HepG2 (cell line): ENCODE measurements around the gene AGTPBP1. TPM values are rescaled to one million over a fixed set of nuclear protein-coding genes. Genes with fewer than 3 reads are reported as not detected.

Experiments used
- ATAC-seq: fragments of 200-7000 bp; cut with Tn5 transposase; 3 replicates; pipeline ENCODE4 v1.9.1; 2020; ENCODE audit warnings: mild to moderate bottlenecking, moderate library complexity
- BruUV-seq: library from RNA; stranded (reverse); fragments of 400-500 nt; replicated peaks from 2 replicates; lab custom pipeline; 2021; lab: Mats Ljungman, UMichigan
- CTCF ChIA-PET: fragments of 300-600 bp; formaldehyde crosslinking; extraction: SDS; loops from one replicate; lab custom pipeline; 2021; ENCODE audit warnings: low total read pairs, inconsistent platforms, low intra/inter-chr PET ratio; lab: Yijun Ruan, JAX
- POLR2A ChIA-PET: fragments of 350-600 bp; sonication (Branson Sonifier 250); formaldehyde crosslinking; loops from one replicate; lab custom pipeline; 2020; ENCODE audit warnings: antibody characterized with exemption, inconsistent platforms; lab: Yijun Ruan, JAX
- DNase-seq: peaks from one replicate; pipeline ENCODE4 v3.0.0-alpha.2; 2015; ENCODE audit warnings: low spot score
- FAIRE-seq: peaks from 3 replicates; lab custom pipeline; 2011; peaks lifted over from hg19 to GRCh38; lab: Jason Lieb, UNC
- H2AFZ ChIP-seq: one replicate; pipeline ENCODE4 v1.6.1; 2011; ENCODE audit warnings: low read length, inconsistent platforms
- H3K27ac ChIP-seq: fragments of 300-600 bp; 3 replicates; pipeline ENCODE4 v1.8.0; 2011; ENCODE audit warnings: mixed run types, mild to moderate bottlenecking, mixed read lengths, low read length, inconsistent platforms; ENCODE audit not compliant: insufficient read depth; ENCODE audit errors: extremely low read length
- H3K27me3 ChIP-seq, 2 experiments: fragments of 200-600 bp in 1 of 2; 2 replicates in 1 of 2; 3 replicates in 1 of 2; pipeline versions ENCODE4 v1.6.0 to v1.8.0; 2011; ENCODE audit warnings: low read length in 2 of 2, mild to moderate bottlenecking in 2 of 2, moderate library complexity in 2 of 2, inconsistent platforms in 1 of 2; ENCODE audit not compliant: insufficient read depth in 2 of 2, control insufficient read depth in 1 of 2
- H3K36me3 ChIP-seq, 2 experiments: fragments of 200-600 bp in 1 of 2; replicated peaks in 1 of 2; 2 replicates in 1 of 2; 3 replicates in 1 of 2; pipeline versions ENCODE4 v1.5.1 to v1.8.0; 2011; ENCODE audit warnings: low read length in 2 of 2, inconsistent platforms in 1 of 2; ENCODE audit not compliant: insufficient read depth in 2 of 2, control insufficient read depth in 1 of 2
- H3K4me1 ChIP-seq: 2 replicates; pipeline ENCODE4 v1.5.1; 2012; ENCODE audit warnings: low read length, inconsistent platforms; ENCODE audit not compliant: insufficient read depth
- H3K4me2 ChIP-seq: 2 replicates; pipeline ENCODE4 v1.6.0; 2011; ENCODE audit warnings: low read depth, low read length, inconsistent platforms
- H3K4me3 ChIP-seq, 3 experiments: fragments of 200-600 bp in 1 of 3; sonication (generic), shearing (Covaris generic) in 1 of 3; replicated peaks in 1 of 3; 2 replicates each; pipeline ENCODE4 v1.5.1; 2011 to 2016; ENCODE audit warnings: low read length in 3 of 3, inconsistent platforms in 2 of 3, low read depth in 2 of 3, mild to moderate bottlenecking in 2 of 3, control low read depth in 1 of 3, mixed read lengths in 1 of 3; ENCODE audit not compliant: insufficient read depth in 1 of 3
- H3K79me2 ChIP-seq: one replicate; pipeline ENCODE4 v1.6.1; 2011; ENCODE audit warnings: low read length, inconsistent platforms; ENCODE audit not compliant: insufficient read depth
- H3K9ac ChIP-seq: 2 replicates; pipeline ENCODE4 v1.6.0; 2011; ENCODE audit warnings: mild to moderate bottlenecking, low read depth, low read length, inconsistent platforms; ENCODE audit not compliant: insufficient read depth
- H3K9me3 ChIP-seq: 2 replicates; pipeline ENCODE4 v1.5.1; 2012; ENCODE audit warnings: mild to moderate bottlenecking, low read length
- H4K20me1 ChIP-seq: 2 replicates; pipeline ENCODE4 v1.6.0; 2011; ENCODE audit warnings: inconsistent platforms, mild to moderate bottlenecking, low read length, moderate library complexity; ENCODE audit not compliant: insufficient read depth
- ARID4A ChIP-seq: sonication (generic); formaldehyde crosslinking; IDR thresholded peaks from 2 replicates; pipeline ENCODE4 v1.5.0; 2020; ENCODE audit warnings: mild to moderate bottlenecking, missing genetic modification reagents, borderline replicate concordance
- CAMTA2 ChIP-seq: sonication (generic); formaldehyde crosslinking; IDR thresholded peaks from 2 replicates; pipeline ENCODE4 v1.4.0; 2020; ENCODE audit warnings: mild to moderate bottlenecking, missing genetic modification reagents, borderline replicate concordance
- CTCF ChIP-seq: sonication (generic); formaldehyde crosslinking; IDR thresholded peaks from 2 replicates; pipeline ENCODE4 v1.5.0; 2020; ENCODE audit warnings: mild to moderate bottlenecking, missing genetic modification reagents, moderate library complexity
- KDM4B ChIP-seq: sonication (generic); formaldehyde crosslinking; IDR thresholded peaks from 2 replicates; pipeline ENCODE4 v1.4.0; 2020; ENCODE audit warnings: missing genetic modification reagents
- KLF11 ChIP-seq: IDR thresholded peaks from 2 replicates; pipeline ENCODE4 v1.6.1; 2016; ENCODE audit warnings: missing compliant biosample characterization
- RBAK ChIP-seq: sonication (generic); formaldehyde crosslinking; IDR thresholded peaks from 2 replicates; pipeline ENCODE4 v1.5.1; 2020; ENCODE audit warnings: mild to moderate bottlenecking, missing genetic modification reagents
- TSC22D2 ChIP-seq: sonication (generic); formaldehyde crosslinking; IDR thresholded peaks from 2 replicates; pipeline ENCODE4 v1.5.1; 2020; ENCODE audit warnings: missing genetic modification reagents, mild to moderate bottlenecking, borderline replicate concordance
- ZNF770 ChIP-seq: sonication (generic); formaldehyde crosslinking; IDR thresholded peaks from 2 replicates; pipeline ENCODE4 v1.5.0; 2020; ENCODE audit warnings: mild to moderate bottlenecking, missing genetic modification reagents
- ZSCAN12 ChIP-seq: sonication (generic); formaldehyde crosslinking; IDR thresholded peaks from 2 replicates; pipeline ENCODE4 v1.9.0; 2021; ENCODE audit warnings: mild to moderate bottlenecking, missing genetic modification reagents
- WGBS: methylation state at CpG from one replicate; pipeline ENCODE4 v1.1.6; 2017; ENCODE audit warnings: low lambda C conversion rate; 5-methylcytosine and 5-hydroxymethylcytosine counted together
- in situ Hi-C: cut with HindIII; loops from 2 replicates; pipeline ENCODE4 v1.10.0; 2017; ENCODE audit warnings: low pct_unique_long_range_greater_than_20kb; ENCODE audit not compliant: extremely low pct_ligation_motif_present
- intact Hi-C: fragments of 100-400 bp; cut with micrococcal nuclease; formaldehyde crosslinking; loops from one replicate; pipeline ENCODE4 v1.10.0; 2022; ENCODE audit not compliant: unreplicated experiment
- polyA plus RNA-seq, 8 experiments: library from polyadenylated mRNA; depleted of rRNA in 3 of 8; stranded (reverse) in 7 of 8; unstranded in 1 of 8; fragments of >200 nt; fragmentation: Illumina TruSeq in 4 of 8; extraction: Trizol in 4 of 8; gene quantifications; 2 replicates each; pipeline versions ENCODE4 v1.2.1 to v1.2.3, GENCODE V29; 2011 to 2016; ENCODE audit warnings: low read depth in 4 of 8, missing spikeins in 1 of 8, mixed read lengths in 1 of 8; ENCODE audit not compliant: insufficient read depth in 1 of 8
- total RNA-seq, 5 experiments: library from RNA; depleted of rRNA; stranded (reverse); fragments of >200 nt; fragmentation: Illumina TruSeq; extraction: Trizol; gene quantifications; 2 replicates each; pipeline ENCODE4 v1.2.3, GENCODE V29; 2016; ENCODE audit warnings: low read depth in 1 of 5

The AGTPBP1 gene
- total and polyA plus RNA-seq, 2 of the 13 experiments (the other 11 are each of a cell fraction or from before 2014, with no cell fraction given), result 9.7 to 22.3 TPM

GRCh38 chr9:85530721-85531120, 211.0 kb downstream of the AGTPBP1 start:
- ATAC-seq, result no peak
- H3K4me3 ChIP-seq, result no peak overlapping the region
- TF ChIP-seq RBAK (CRISPR knock-in tag), result no peak
- no peak for TF ChIP-seq CTCF (CRISPR knock-in tag)
- no peak for TF ChIP-seq ARID4A (CRISPR knock-in tag)
- TF ChIP-seq ZNF770 (CRISPR knock-in tag), result no peak
- no peak for TF ChIP-seq TSC22D2
- TF ChIP-seq KDM4B (CRISPR knock-in tag), result no peak
- no peak for TF ChIP-seq KLF11 (CRISPR knock-in tag)
- TF ChIP-seq ZSCAN12, result no peak
- TF ChIP-seq CAMTA2 (CRISPR knock-in tag), result no peak
- TF ChIP-seq, all 625 proteins: peak for 0
- FAIRE-seq, result no peak
- ChIA-PET POLR2A (no interaction called here), CTCF (no interaction called here)
- in situ Hi-C loops, result no loop called here
- BruUV-seq, result no TSS peak
- H3K4me1 ChIP-seq, result no peaks in the 10 kb centered on the region
- H3K9me3 ChIP-seq, result no peaks in the 10 kb centered on the region
- no peak for DNase-seq
- intact Hi-C loops, result no loop called here
- no peak overlapping the region for H3K27ac ChIP-seq
- H3K36me3 ChIP-seq, result no peaks in the 10 kb centered on the region
- H4K20me1 ChIP-seq, result no peaks in the 10 kb centered on the region
- H3K27me3 ChIP-seq, result peaks cover 0 to 5% of the 10 kb centered on the region in 2 experiments; a peak in 2 of 5 replicates
- H2AFZ ChIP-seq, result no peak overlapping the region
- H3K4me2 ChIP-seq, result no peak overlapping the region
- H3K79me2 ChIP-seq, result no peaks in the 10 kb centered on the region
- WGBS, result 9% methylated on average over 5 of the region's 5 CpGs
- H3K9ac ChIP-seq, result no peak overlapping the region
